OCI-LY7 (cell line): ENCODE data around the gene RIN3. TPM values are rescaled to one million over a fixed set of nuclear protein-coding genes. Genes with fewer than 3 reads are reported as not detected.

Experiments
- BruUV-seq: library from RNA; stranded (reverse); fragments of 400-500 nt; replicated peaks from 2 replicates; lab custom pipeline; 2021; lab: Mats Ljungman, UMichigan
- CTCF ChIA-PET: fragments of 300-600 bp; sonication (Branson Sonifier 250); formaldehyde crosslinking; loops from one replicate; lab custom pipeline; 2022; ENCODE audit warnings: antibody characterized with exemption; ENCODE audit not compliant: unreplicated experiment; lab: Charles Lee
- POLR2A ChIA-PET: fragments of 300-600 bp; sonication (Branson Sonifier 250); formaldehyde crosslinking; loops from one replicate; lab custom pipeline; 2022; ENCODE audit warnings: antibody characterized with exemption; lab: Charles Lee
- DNase-seq: peaks from one replicate; pipeline ENCODE4 v3.0.0-alpha.2; 2015; ENCODE audit warnings: low spot score
- H2AFZ ChIP-seq: fragments of 200-600 bp; sonication (generic), shearing (Covaris generic); 2 replicates; pipeline ENCODE4 v1.6.1; 2014; ENCODE audit warnings: mild to moderate bottlenecking, antibody characterized with exemption, low read length, moderate library complexity
- H3K27ac ChIP-seq: fragments of 200-600 bp; sonication (generic); 2 replicates; pipeline ENCODE4 v1.5.1; 2014; ENCODE audit warnings: mixed run types, low read depth, mild to moderate bottlenecking, moderate library complexity, low read length, inconsistent platforms; ENCODE audit not compliant: poor library complexity, severe bottlenecking
- H3K36me3 ChIP-seq: fragments of 200-600 bp; sonication (generic); 2 replicates; pipeline ENCODE4 v1.6.1; 2014; ENCODE audit warnings: mild to moderate bottlenecking, antibody characterized with exemption, low read length, moderate library complexity, mixed read lengths; ENCODE audit not compliant: insufficient read depth
- H3K4me1 ChIP-seq: fragments of 200-600 bp; sonication (generic); 2 replicates; pipeline ENCODE4 v1.5.1; 2014; ENCODE audit warnings: mild to moderate bottlenecking, low read length; ENCODE audit not compliant: insufficient read depth, poor library complexity, severe bottlenecking
- H3K4me2 ChIP-seq: fragments of 200-600 bp; sonication (generic); 2 replicates; pipeline ENCODE4 v1.6.1; 2014; ENCODE audit warnings: mild to moderate bottlenecking, low read length
- H3K4me3 ChIP-seq: fragments of 200-600 bp; sonication (generic); 2 replicates; pipeline ENCODE4 v1.5.1; 2014; ENCODE audit warnings: mild to moderate bottlenecking, low read depth, low read length; ENCODE audit not compliant: poor library complexity, severe bottlenecking
- H3K79me2 ChIP-seq: fragments of 200-600 bp; sonication (generic); 2 replicates; pipeline ENCODE4 v1.6.1; 2016; ENCODE audit warnings: low read depth, mild to moderate bottlenecking, low read length, moderate library complexity, mixed read lengths; ENCODE audit not compliant: insufficient read depth
- H3K9me2 ChIP-seq: fragments of 200-600 bp; sonication (generic); 2 replicates; pipeline ENCODE4 v1.6.1; 2016; ENCODE audit warnings: mild to moderate bottlenecking, low read length, mixed read lengths; ENCODE audit not compliant: insufficient read depth
- H3K9me3 ChIP-seq: fragments of 200-600 bp; sonication (generic); 2 replicates; pipeline ENCODE4 v1.6.1; 2014; ENCODE audit warnings: mild to moderate bottlenecking, mixed run types, low read length, mixed read lengths
- H4K20me1 ChIP-seq: fragments of 200-600 bp; sonication (generic); 2 replicates; pipeline ENCODE4 v1.6.1; 2014; ENCODE audit warnings: mild to moderate bottlenecking, antibody characterized with exemption, low read length, moderate library complexity, mixed read lengths; ENCODE audit not compliant: insufficient read depth
- EZH2phosphoT487 ChIP-seq: fragments of 200-600 bp; sonication (generic); IDR thresholded peaks from 2 replicates; pipeline ENCODE4 v1.6.1; 2018; ENCODE audit warnings: low read depth, borderline replicate concordance, mild to moderate bottlenecking, mixed run types, antibody characterized with exemption, low read length, moderate library complexity, mixed read lengths
- intact Hi-C: fragments of 100-400 bp; cut with micrococcal nuclease; formaldehyde crosslinking; loops from one replicate; pipeline ENCODE4 v1.10.0; 2022; ENCODE audit not compliant: unreplicated experiment
- total RNA-seq, 2 experiments: library from RNA; depleted of rRNA in 1 of 2; stranded (reverse); fragments of >200 nt in 1 of 2; shearing (Covaris generic) in 1 of 2; gene quantifications; 2 replicates each; pipeline ENCODE4 v1.2.3, GENCODE V29; 2014 to 2022
- TF ChIP-seq, protein P1 (sequence below): fragments of 200-600 bp; sonication (generic); conservative IDR thresholded peaks from 2 replicates; pipeline ENCODE4 v1.5.1; 2014; ENCODE audit warnings: mild to moderate bottlenecking, antibody characterized with exemption, low read length, moderate library complexity, mixed read lengths

Gene RIN3
- total RNA-seq, 2 experiments from 2014 or later: not detected

DNA sequence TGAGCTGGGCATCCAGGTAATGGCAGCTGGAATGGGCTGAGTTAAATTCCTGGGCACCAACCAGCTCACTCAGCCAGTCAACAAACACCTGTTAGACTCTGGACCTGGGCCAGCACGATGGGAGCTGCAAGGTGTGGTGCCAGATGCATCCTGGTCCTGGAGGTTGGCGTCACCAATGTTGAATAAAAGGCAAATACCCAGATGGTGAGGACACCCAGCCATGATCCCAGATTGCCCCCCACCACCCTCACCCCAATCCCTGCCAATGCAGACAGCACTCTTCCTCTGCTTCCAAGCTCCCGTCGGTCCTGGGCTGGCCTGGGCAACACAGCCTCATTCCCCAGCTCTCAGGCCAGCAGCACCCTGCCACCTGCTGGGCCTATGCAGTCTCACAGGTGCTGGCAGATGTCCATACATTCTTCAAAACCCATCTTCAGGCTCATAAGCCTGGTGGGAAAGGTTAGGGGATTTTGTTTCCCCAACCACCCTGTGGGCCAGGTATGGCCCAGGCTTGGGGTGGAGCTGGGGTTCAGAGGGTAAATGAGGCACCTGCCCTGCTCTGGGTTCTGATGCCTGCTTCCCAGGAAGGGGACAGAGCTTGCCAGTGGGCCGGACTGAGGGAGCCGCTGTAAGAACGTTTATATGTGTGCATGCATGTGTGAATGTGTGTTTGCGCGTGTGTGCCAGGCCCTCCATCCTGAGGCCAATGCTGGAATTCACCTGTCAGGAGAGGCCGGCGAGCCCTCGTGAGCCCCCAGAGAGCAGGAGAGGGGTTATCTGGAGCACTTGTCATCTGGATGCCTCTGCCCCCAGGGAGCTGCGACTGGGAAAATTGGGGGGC is 176.8 kb downstream of the RIN3 start:
- Histone ChIP-seq H4K20me1 (no peaks in the 10 kb centered on the region), H3K9me2 (no peaks in the 10 kb centered on the region), H3K4me2 (no peak overlapping the region), H3K79me2 (no peaks in the 10 kb centered on the region), H2AFZ (no peak overlapping the region), H3K4me1 (no peaks in the 10 kb centered on the region), H3K36me3 (no peaks in the 10 kb centered on the region), H3K9me3 (no peaks in the 10 kb centered on the region), H3K27ac (no peak overlapping the region), H3K4me3 (no peak overlapping the region)
- POLR2A ChIA-PET: interaction anchor here (0.9 kb wide), 1 partner anchor 90 kb away, joined by 4 read pairs; no protein-coding TSS in a partner anchor
- BruUV-seq: no TSS peak
- intact Hi-C loops: no loop called here
- DNase-seq: peak; percentile 28
- CTCF ChIA-PET: interaction anchor here (0.6 kb wide), 1 partner anchor 92 kb away, joined by 5 read pairs; no protein-coding TSS in a partner anchor
- TF ChIP-seq, protein P1, sequence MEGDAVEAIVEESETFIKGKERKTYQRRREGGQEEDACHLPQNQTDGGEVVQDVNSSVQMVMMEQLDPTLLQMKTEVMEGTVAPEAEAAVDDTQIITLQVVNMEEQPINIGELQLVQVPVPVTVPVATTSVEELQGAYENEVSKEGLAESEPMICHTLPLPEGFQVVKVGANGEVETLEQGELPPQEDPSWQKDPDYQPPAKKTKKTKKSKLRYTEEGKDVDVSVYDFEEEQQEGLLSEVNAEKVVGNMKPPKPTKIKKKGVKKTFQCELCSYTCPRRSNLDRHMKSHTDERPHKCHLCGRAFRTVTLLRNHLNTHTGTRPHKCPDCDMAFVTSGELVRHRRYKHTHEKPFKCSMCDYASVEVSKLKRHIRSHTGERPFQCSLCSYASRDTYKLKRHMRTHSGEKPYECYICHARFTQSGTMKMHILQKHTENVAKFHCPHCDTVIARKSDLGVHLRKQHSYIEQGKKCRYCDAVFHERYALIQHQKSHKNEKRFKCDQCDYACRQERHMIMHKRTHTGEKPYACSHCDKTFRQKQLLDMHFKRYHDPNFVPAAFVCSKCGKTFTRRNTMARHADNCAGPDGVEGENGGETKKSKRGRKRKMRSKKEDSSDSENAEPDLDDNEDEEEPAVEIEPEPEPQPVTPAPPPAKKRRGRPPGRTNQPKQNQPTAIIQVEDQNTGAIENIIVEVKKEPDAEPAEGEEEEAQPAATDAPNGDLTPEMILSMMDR: peak; percentile 71
- TF ChIP-seq EZH2phosphoT487: no peak

DNA sequence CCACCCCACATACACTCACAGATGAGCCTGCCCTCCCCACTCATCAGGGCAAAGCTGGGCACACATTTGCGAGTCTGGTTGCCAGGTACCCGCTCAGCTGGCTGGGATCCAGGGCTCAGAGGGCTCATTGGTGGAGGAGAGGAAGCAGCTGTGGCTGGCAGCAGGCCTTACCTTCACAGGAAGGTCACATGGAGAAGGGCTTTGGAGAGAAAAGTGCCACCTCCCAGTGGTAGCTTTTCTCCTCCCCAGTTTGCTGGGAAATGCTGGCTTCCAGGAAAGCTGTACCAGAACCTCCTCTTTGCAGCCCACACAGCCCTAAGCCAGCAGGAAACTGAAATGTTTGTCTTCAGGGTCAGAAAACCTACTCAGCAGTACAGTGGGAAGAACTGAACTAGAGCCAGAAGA is 179.2 kb downstream of the RIN3 start:
- Histone ChIP-seq H3K9me2 (no peaks in the 10 kb centered on the region), H2AFZ (no peak overlapping the region), H3K27ac (no peak overlapping the region), H3K4me3 (no peak overlapping the region), H3K36me3 (no peaks in the 10 kb centered on the region), H3K9me3 (no peaks in the 10 kb centered on the region), H3K4me1 (no peaks in the 10 kb centered on the region), H3K4me2 (no peak overlapping the region), H4K20me1 (no peaks in the 10 kb centered on the region), H3K79me2 (no peaks in the 10 kb centered on the region)
- ChIA-PET CTCF (no interaction called here), POLR2A (interaction anchor here (1.2 kb wide), 1 partner anchor 90 kb away, joined by 3 read pairs; no protein-coding TSS in a partner anchor)
- no peak for TF ChIP-seq EZH2phosphoT487
- TF ChIP-seq, protein P1: no peak
- BruUV-seq: no TSS peak
- intact Hi-C loops: no loop called here
- no peak for DNase-seq
